Liver (tissue), 9 donors: ENCODE data around the gene SH2D7. TPM values are rescaled to one million over a fixed set of nuclear protein-coding genes. Genes with fewer than 3 reads are reported as not detected.

Experiments
- DNase-seq: peaks from one replicate; pipeline ENCODE4 v3.0.0-alpha.2; 2017; ENCODE audit warnings: low spot score
- H3K27ac ChIP-seq, 2 donors: one replicate each; pipeline ENCODE4 v1.7.0; 2013; ENCODE audit warnings: inconsistent platforms in 2 of 2, low read length in 2 of 2, control low read depth in 1 of 2, low read depth in 1 of 2, mild to moderate bottlenecking in 1 of 2
- H3K27me3 ChIP-seq, 4 donors: one replicate each; pipeline versions ENCODE4 v1.6.1 to v1.7.0; 2013; ENCODE audit warnings: low read length in 3 of 4, inconsistent platforms in 1 of 4, mild to moderate bottlenecking in 1 of 4, moderate library complexity in 1 of 4; ENCODE audit not compliant: control insufficient read depth in 4 of 4, insufficient read depth in 4 of 4
- H3K36me3 ChIP-seq, 4 donors: one replicate each; pipeline versions ENCODE4 v1.6.1 to v1.7.0; 2013; ENCODE audit warnings: low read length in 3 of 4, mild to moderate bottlenecking in 3 of 4, low read depth in 1 of 4, moderate library complexity in 1 of 4; ENCODE audit not compliant: control insufficient read depth in 4 of 4, insufficient read depth in 3 of 4
- H3K4me1 ChIP-seq, 4 donors: one replicate each; pipeline versions ENCODE4 v1.6.1 to v1.7.0; 2013; ENCODE audit warnings: low read length in 3 of 4, mild to moderate bottlenecking in 3 of 4, moderate library complexity in 1 of 4; ENCODE audit not compliant: control insufficient read depth in 4 of 4, insufficient read depth in 4 of 4
- H3K4me3 ChIP-seq, 3 donors: one replicate each; pipeline versions ENCODE4 v1.6.1 to v1.7.0; 2013; ENCODE audit warnings: low read length in 3 of 3, control low read depth in 1 of 3, low read depth in 1 of 3, mild to moderate bottlenecking in 1 of 3
- H3K9ac ChIP-seq, 2 donors: one replicate each; pipeline ENCODE4 v1.7.0; 2013; ENCODE audit warnings: low read length in 2 of 2, mild to moderate bottlenecking in 2 of 2, moderate library complexity in 2 of 2, control low read depth in 1 of 2, low read depth in 1 of 2
- H3K9me3 ChIP-seq, 4 donors: one replicate each; pipeline versions ENCODE4 v1.6.1 to v1.7.0; 2013; ENCODE audit warnings: low read length in 3 of 4; ENCODE audit not compliant: control insufficient read depth in 4 of 4
- ATF3 ChIP-seq: IDR thresholded peaks from 2 replicates; pipeline ENCODE4 v1.6.1; 2016; ENCODE audit warnings: antibody characterized with exemption
- CTCF ChIP-seq: fragments of 150-350 bp; IDR thresholded peaks from 2 replicates; pipeline ENCODE4 v1.5.1; 2017; ENCODE audit warnings: improper control_type of control experiment, low read depth, low read length; ENCODE audit not compliant: missing input control
- EGR1 ChIP-seq, 2 donors: IDR thresholded peaks; 2 replicates each; pipeline ENCODE4 v1.6.1; 2016 to 2018; ENCODE audit warnings: antibody characterized with exemption in 2 of 2, low read depth in 2 of 2
- FOXA1 ChIP-seq: IDR thresholded peaks from 2 replicates; pipeline ENCODE4 v1.6.1; 2016; ENCODE audit warnings: antibody characterized with exemption
- GABPA ChIP-seq, 2 donors: IDR thresholded peaks in 1 of 2; conservative IDR thresholded peaks in 1 of 2; 2 replicates each; pipeline ENCODE4 v1.6.1; 2016; ENCODE audit warnings: antibody characterized with exemption in 2 of 2, mild to moderate bottlenecking in 1 of 2, moderate library complexity in 1 of 2
- HNF4A ChIP-seq, 2 donors: conservative IDR thresholded peaks; 2 replicates each; pipeline ENCODE4 v1.6.1; 2016; ENCODE audit warnings: antibody characterized with exemption in 2 of 2, mild to moderate bottlenecking in 2 of 2
- HNF4G ChIP-seq: IDR thresholded peaks from 2 replicates; pipeline ENCODE4 v1.6.1; 2016; ENCODE audit warnings: antibody characterized with exemption
- JUND ChIP-seq, 2 donors: IDR thresholded peaks; 2 replicates each; pipeline ENCODE4 v1.6.1; 2016; ENCODE audit warnings: antibody characterized with exemption in 2 of 2
- MAX ChIP-seq: IDR thresholded peaks from 2 replicates; pipeline ENCODE4 v1.6.1; 2016; ENCODE audit warnings: antibody characterized with exemption
- NR2F2 ChIP-seq: IDR thresholded peaks from 2 replicates; pipeline ENCODE4 v1.6.1; 2016; ENCODE audit warnings: antibody characterized with exemption
- RAD21 ChIP-seq, 2 donors: IDR thresholded peaks; 2 replicates each; pipeline ENCODE4 v1.6.1; 2016; ENCODE audit warnings: antibody characterized with exemption in 2 of 2, mild to moderate bottlenecking in 2 of 2
- REST ChIP-seq: IDR thresholded peaks from 2 replicates; pipeline ENCODE4 v1.6.1; 2016; ENCODE audit warnings: antibody characterized with exemption, mild to moderate bottlenecking
- RXRA ChIP-seq, 2 donors: IDR thresholded peaks; 2 replicates each; pipeline ENCODE4 v1.6.1; 2017 to 2018; ENCODE audit warnings: antibody characterized with exemption in 2 of 2, mild to moderate bottlenecking in 1 of 2
- SP1 ChIP-seq: IDR thresholded peaks from 2 replicates; pipeline ENCODE4 v1.6.1; 2018; ENCODE audit warnings: antibody characterized with exemption, mild to moderate bottlenecking
- TAF1 ChIP-seq: conservative IDR thresholded peaks from 2 replicates; pipeline ENCODE4 v1.6.1; 2016; ENCODE audit warnings: antibody characterized with exemption, mild to moderate bottlenecking
- YY1 ChIP-seq: IDR thresholded peaks from 2 replicates; pipeline ENCODE4 v1.6.1; 2016; ENCODE audit warnings: antibody characterized with exemption, mild to moderate bottlenecking
- ZBTB33 ChIP-seq: IDR thresholded peaks from 2 replicates; pipeline ENCODE4 v1.6.1; 2016; ENCODE audit warnings: antibody characterized with exemption
- WGBS: extraction: QIAGEN DNeasy Blood & Tissue Kit; methylation state at CpG from one replicate; pipeline ENCODE4 v1.1.7; 2013; 5-methylcytosine and 5-hydroxymethylcytosine counted together
- polyA plus RNA-seq, 2 donors: library from polyadenylated mRNA; stranded (reverse) in 1 of 2; unstranded in 1 of 2; fragments of 200-250 nt in 1 of 2; fragments of >200 nt in 1 of 2; fragmentation: Nextera tagmentation in 1 of 2; extraction: Ambion mirVana in 1 of 2; gene quantifications; one replicate each; pipeline versions ENCODE4 v1.2.1 to v1.2.3, GENCODE V29; 2013 to 2015
- total RNA-seq, 2 donors: library from RNA; depleted of rRNA; stranded (reverse); fragments of >200 nt; gene quantifications; one replicate each; pipeline ENCODE4 v1.2.3, GENCODE V29; 2014
- donor health status: healthy.
- donor health status: healthy.
- donor health status: healthy.
- donor health status: healthy.
- donor health status: healthy.

The SH2D7 gene
- total and polyA plus RNA-seq, 4 donors = not detected

GRCh38 chr15:78111788-78112187 lies 19.4 kb downstream of the SH2D7 start:
- 90% methylated on average over 3 of the region's 3 CpGs for WGBS
- no peak for TF ChIP-seq TAF1
- no peak for TF ChIP-seq ATF3
- no peak for TF ChIP-seq YY1
- no peak for TF ChIP-seq SP1
- TF ChIP-seq JUND (IDR thresholded peaks at IDR 0.05) = no peak
- TF ChIP-seq NR2F2 = no peak
- no peak for TF ChIP-seq ZBTB33
- DNase-seq = no peak
- H3K4me1 ChIP-seq = peaks cover 0 to 3% (median 0%) of the 10 kb centered on the region in 4 donors
- no peak overlapping the region for H3K27ac ChIP-seq
- no peaks in the 10 kb centered on the region for H3K36me3 ChIP-seq
- no peaks in the 10 kb centered on the region for H3K27me3 ChIP-seq
- H3K4me3 ChIP-seq = no peak overlapping the region
- H3K9ac ChIP-seq = no peak overlapping the region
- H3K9me3 ChIP-seq = no peaks in the 10 kb centered on the region

- peaks cover 0 to 3% (median 0%) of the 10 kb centered on the region in 4 donors for H3K4me1 ChIP-seq
- H3K9me3 ChIP-seq = no peaks in the 10 kb centered on the region
- WGBS = 70% methylated on average over 3 of the region's 3 CpGs
- H3K4me3 ChIP-seq = no peak overlapping the region
- H3K36me3 ChIP-seq = no peaks in the 10 kb centered on the region
- no peak for DNase-seq
- no peaks in the 10 kb centered on the region for H3K27me3 ChIP-seq
- no peak for TF ChIP-seq ATF3
- no peak for TF ChIP-seq HNF4A (conservative IDR thresholded peaks at IDR 0.05)
- no peak for TF ChIP-seq FOXA1
- TF ChIP-seq EGR1 (IDR thresholded peaks at IDR 0.05; ENCODE audit: low read depth in 2 of 2) = no peak
- no peak for TF ChIP-seq CTCF
- no peak for TF ChIP-seq RXRA (IDR thresholded peaks at IDR 0.05)
- no peak overlapping the region for H3K9ac ChIP-seq
- no peak overlapping the region for H3K27ac ChIP-seq
Measured at GRCh38 chr15:78112551-78112950, 20.2 kb downstream of the SH2D7 start.

- Histone ChIP-seq H3K4me3 (no peak overlapping the region), H3K4me1 (peaks cover 0 to 2% (median 1%) of the 10 kb centered on the region in 4 donors), H3K9me3 (no peaks in the 10 kb centered on the region), H3K36me3 (no peaks in the 10 kb centered on the region), H3K9ac (no peak overlapping the region), H3K27ac (no peak overlapping the region), H3K27me3 (no peaks in the 10 kb centered on the region)
- 91% methylated on average over 5 of the region's 5 CpGs for WGBS
- TF ChIP-seq ZBTB33 = no peak
- TF ChIP-seq HNF4A (conservative IDR thresholded peaks at IDR 0.05) = no peak
- no peak for TF ChIP-seq REST
- no peak for TF ChIP-seq HNF4G
- no peak for TF ChIP-seq JUND (IDR thresholded peaks at IDR 0.05)
- TF ChIP-seq MAX = no peak
- TF ChIP-seq EGR1 (IDR thresholded peaks at IDR 0.05; ENCODE audit: low read depth in 2 of 2) = no peak
- no peak for TF ChIP-seq RXRA (IDR thresholded peaks at IDR 0.05)
- no peak for TF ChIP-seq YY1
- no peak for TF ChIP-seq GABPA (IDR thresholded peaks at IDR 0.05 in 1 of 2, conservative IDR thresholded peaks at IDR 0.05 in 1 of 2)
- no peak for TF ChIP-seq RAD21 (IDR thresholded peaks at IDR 0.05)
- DNase-seq = no peak
Measured at GRCh38 chr15:78120523-78120922, 28.2 kb downstream of the SH2D7 start.
